ENCODE data around the gene ATP9B.

DNA sequence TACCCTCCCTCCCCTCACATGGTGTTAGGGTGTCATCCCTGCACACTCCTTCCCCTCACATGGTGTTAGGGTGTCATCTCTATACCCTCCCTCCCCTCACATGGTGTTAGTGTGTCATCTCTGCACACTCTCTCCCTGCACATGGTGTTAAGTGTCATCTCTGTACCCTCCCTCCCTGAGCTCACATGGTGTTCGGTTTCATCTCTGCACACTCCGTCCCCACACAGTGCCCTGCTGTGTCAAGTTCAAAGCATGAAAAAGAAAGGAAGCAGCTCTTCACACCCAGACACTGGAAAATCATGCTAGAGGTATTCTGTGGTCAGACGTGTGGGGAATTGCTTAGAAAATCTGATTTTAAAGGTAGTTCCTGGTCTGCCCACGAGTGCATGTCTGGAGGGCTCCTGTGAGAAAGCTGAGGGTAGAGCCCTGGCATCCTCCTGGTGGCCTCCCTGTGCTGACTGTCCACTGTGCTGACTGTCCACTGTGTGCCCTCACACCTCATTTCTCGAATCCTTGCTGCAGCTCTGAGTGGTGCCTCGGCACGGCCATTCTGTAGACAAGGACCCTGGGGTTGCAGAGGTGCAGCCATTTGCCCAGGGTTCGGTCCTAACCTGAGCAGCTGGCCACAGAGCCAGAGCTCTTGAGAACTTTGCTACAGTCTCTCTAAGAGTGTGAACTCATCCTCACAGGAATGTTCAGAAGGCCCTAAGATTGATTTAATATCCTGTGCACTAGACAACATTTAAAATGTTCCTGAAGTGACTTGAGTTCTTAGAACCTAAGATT lies 257.4 kb downstream of the ATP9B start:
- no peak for TF ChIP-seq POLR2A (IDR thresholded peaks at IDR 0.05; ENCODE audit: low read length)
- no peak for TF ChIP-seq GATA1 (IDR thresholded peaks at IDR 0.05; ENCODE audit: low read depth, low read length)
